Left lobe of liver (tissue), 2 donors: Measurements from ENCODE around the gene OR3A2. TPM values are rescaled to one million over a fixed set of nuclear protein-coding genes. Genes with fewer than 3 reads are reported as not detected.
"Not testable (repeated sequence)": the region's sequence is repeated elsewhere in the genome, so short reads cannot be mapped to it uniquely, and the experiment has no call there.

Source experiments
- ATAC-seq: fragments of 200-7000 bp; cut with Tn5 transposase; one replicate; pipeline ENCODE4 v1.9.1; 2020; ENCODE audit warnings: mild to moderate bottlenecking, moderate library complexity
- DNase-seq: peaks from one replicate; pipeline ENCODE4 v3.0.0-alpha.2; 2020; ENCODE audit warnings: low spot score
- total RNA-seq: library from RNA; stranded (reverse); gene quantifications from one replicate; pipeline ENCODE4 v1.2.1, GENCODE V29; 2021
- donor health status: DM: no; HTN: no; CAD: no; lungs with moderate emphysema.
- donor health status: DM: no; HTN: yes; CAD: no.

Gene OR3A2
- total RNA-seq, 1 donor from 2014 or later = not detected

DNA sequence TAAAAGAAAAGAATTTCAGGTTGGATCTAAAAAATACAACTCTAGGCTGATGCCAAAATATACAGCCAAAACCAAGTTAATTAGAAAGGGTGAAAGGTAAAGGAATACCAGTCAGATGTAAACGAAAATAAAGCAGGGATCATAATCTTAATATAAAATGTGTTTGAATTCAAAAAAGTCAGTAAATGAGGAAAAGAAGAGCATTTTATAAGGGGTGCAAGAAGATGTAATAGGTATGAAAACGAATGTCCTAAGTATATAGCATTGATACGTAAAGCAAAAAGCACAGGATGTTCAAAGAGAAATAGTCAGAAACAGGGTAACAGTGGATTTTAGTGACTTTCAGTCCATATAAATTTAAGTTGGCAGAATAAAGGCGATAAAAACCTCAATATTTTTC lies 90.5 kb downstream of the OR3A2 start:
- no peak for DNase-seq
- ATAC-seq = no peak

GRCh38 chr17:3293548-3293947 lies 92.6 kb downstream of the OR3A2 start:
- ATAC-seq, DNase-seq: not testable (repeated sequence)

- DNase-seq = no peak
- no peak for ATAC-seq
Measured at GRCh38 chr17:3282901-3283300, 103.2 kb downstream of the OR3A2 start.

GRCh38 chr17:3276126-3276525 lies 110.0 kb downstream of the OR3A2 start:
- ATAC-seq (no peak), DNase-seq (no peak)

- ATAC-seq = no peak
- no peak for DNase-seq
Measured at GRCh38 chr17:3271072-3271848, 114.8 kb downstream of the OR3A2 start.

GRCh38 chr17:3260600-3260999 lies 125.5 kb downstream of the OR3A2 start:
- ATAC-seq (no peak), DNase-seq (no peak)

DNA sequence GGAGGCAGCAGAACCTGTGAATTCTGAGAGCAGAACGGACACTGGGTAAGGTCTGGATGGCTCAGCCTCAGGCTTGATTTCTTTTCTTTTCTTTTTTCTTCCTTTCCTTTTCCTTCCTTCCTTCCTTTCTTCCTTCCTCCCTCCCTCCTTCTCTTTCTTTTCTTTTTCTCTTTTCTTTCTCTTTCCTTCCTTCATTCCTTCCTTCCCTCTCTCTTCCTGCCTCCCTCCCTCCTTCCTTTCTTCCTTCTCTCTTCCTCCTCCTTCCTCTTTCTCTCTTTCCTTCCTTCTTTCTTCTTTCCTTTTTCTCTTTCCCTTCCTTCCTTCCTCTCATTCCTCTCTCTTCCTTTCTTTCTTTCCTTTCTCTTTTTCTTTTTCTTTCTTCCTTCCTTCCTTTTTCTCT lies 125.9 kb downstream of the OR3A2 start:
- DNase-seq = no peak
- ATAC-seq = no peak

GRCh38 chr17:3256575-3256974 lies 129.5 kb downstream of the OR3A2 start:
- ATAC-seq (no peak), DNase-seq (no peak)

GRCh38 chr17:3249013-3249412 lies 137.1 kb downstream of the OR3A2 start:
- ATAC-seq, DNase-seq: not testable (repeated sequence)

DNA sequence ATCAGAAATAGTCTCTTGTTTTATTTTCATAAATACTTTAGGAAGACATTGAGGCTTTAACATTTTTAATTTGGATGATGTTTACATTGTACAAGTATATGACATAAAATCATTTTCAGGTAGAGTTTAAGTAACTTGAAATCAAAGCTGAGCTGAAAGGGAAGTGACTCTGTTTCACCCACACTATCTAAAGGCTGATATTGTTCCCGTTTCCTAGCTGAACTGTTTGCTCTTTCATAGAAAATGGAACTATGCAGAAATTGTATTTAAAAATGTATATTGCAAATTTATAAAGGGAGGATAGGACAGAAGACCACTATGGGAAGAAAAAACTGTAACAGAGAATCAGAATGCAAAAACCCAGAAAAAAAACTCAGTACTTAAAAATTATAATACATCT lies 141.3 kb downstream of the OR3A2 start:
- DNase-seq, ATAC-seq: not testable (repeated sequence)

- DNase-seq, ATAC-seq: not testable (repeated sequence)
Measured at GRCh38 chr17:3241044-3241443, 145.1 kb downstream of the OR3A2 start.

DNA sequence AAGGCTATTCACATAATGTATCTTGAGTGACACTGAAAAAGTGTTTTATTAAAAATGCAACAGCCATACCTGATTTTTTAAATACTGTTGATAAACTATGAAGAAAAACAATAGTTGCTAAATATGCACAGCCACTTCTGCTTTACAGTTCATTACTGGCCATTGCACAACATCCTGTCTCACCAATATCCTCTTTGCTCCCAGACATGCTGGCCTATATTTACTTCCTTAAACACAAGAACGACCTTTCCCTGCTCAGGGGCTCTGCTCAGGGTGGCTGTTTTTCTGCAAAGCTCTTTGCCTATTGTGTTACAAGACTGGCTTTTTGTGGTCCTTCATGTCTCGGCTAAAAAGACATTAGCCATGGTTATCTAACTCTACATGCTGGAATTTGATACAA lies 147.4 kb downstream of the OR3A2 start:
- not testable (repeated sequence) for DNase-seq
- ATAC-seq = peak; percentile 60

GRCh38 chr17:3232300-3232699 lies 153.8 kb downstream of the OR3A2 start:
- ATAC-seq, DNase-seq: not testable (repeated sequence)

Other genes with a start within 250 kb of the OR3A2 start
- gene OR1A2, start 188.8 kb downstream of the OR3A2 start, total RNA-seq = not detected
- gene OR1A1, start 178.6 kb downstream of the OR3A2 start, total RNA-seq = not detected
- gene OR3A1, start 87.9 kb downstream of the OR3A2 start, total RNA-seq = not detected
- not detected for gene OR1E1, start 12.1 kb upstream of the OR3A2 start, total RNA-seq
- not detected for gene OR3A3, start 25.1 kb upstream of the OR3A2 start, total RNA-seq
- gene OR1E2, start 47.5 kb upstream of the OR3A2 start, total RNA-seq = not detected
- not detected for gene SPATA22, start 85.5 kb upstream of the OR3A2 start, total RNA-seq
- 5.1 TPM for gene ASPA, start 89.7 kb upstream of the OR3A2 start, total RNA-seq
- gene TRPV3, start 171.5 kb upstream of the OR3A2 start, total RNA-seq = 0.28 TPM
- gene TRPV1, start 223.1 kb upstream of the OR3A2 start, total RNA-seq = 14.8 TPM
- gene SHPK, start 249.9 kb upstream of the OR3A2 start, total RNA-seq = 26.9 TPM